ENCODE results near the gene CFAP70.

CFAP70 gene

GRCh38 chr10:73225518-73225917 lies 133.1 kb downstream of the CFAP70 start:
- DNase-seq (ENCODE audit: low read depth, low spot score) = no peak
- H3K27ac ChIP-seq = no peak overlapping the region

- DNase-seq (ENCODE audit: low read depth, low spot score) = no peak
- no peak overlapping the region for H3K27ac ChIP-seq
These were observed 137.7 kb downstream of the CFAP70 start for GRCh38 chr10:73220989-73221388.

DNA sequence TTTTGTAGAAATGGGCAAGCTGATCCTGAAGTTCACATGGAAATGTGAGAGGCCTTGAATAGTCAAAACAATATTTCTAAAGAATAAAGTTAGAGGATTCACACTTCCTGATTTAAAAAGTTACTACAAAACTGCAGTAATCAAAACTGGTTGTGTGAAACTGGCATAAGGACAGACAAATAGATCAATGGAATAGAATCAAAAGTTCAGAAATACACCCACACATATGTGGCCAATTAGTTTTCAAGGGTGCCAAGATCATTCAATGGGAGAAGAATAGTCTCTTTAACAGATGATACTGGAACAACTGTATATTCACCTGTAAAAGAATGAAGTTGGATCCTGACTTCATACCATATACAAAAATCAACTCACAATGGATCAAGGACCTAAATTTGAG lies 139.3 kb downstream of the CFAP70 start:
- no peak overlapping the region for H3K27ac ChIP-seq
- no peak for DNase-seq (ENCODE audit: low read depth, low spot score)

- no peak for DNase-seq (ENCODE audit: low read depth, low spot score)
These were observed 140.1 kb downstream of the CFAP70 start for GRCh38 chr10:73218431-73219191.

DNA sequence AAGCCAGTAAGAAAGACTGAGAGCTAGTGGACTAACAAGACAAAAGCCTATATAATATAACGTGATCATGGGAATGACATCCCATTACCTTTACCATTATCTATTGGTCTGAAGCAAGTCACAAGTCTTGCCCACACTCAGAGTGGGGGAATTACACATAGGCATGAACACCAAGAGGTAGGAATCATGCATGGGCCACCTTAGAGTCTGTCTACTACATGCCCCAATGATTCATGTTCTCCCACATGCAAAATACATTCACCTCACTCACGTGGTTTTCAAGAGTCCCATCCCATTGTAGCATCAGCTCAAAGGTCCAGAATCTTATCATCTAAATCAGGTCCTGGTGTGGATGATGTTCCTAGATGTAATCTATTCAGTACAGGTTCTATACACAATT lies 141.0 kb downstream of the CFAP70 start:
- DNase-seq (ENCODE audit: low read depth, low spot score) = no peak

More at GRCh38 chr10:73218431-73219191, 140.1 kb downstream of the CFAP70 start:
- H3K27ac ChIP-seq = no peak overlapping the region

DNA sequence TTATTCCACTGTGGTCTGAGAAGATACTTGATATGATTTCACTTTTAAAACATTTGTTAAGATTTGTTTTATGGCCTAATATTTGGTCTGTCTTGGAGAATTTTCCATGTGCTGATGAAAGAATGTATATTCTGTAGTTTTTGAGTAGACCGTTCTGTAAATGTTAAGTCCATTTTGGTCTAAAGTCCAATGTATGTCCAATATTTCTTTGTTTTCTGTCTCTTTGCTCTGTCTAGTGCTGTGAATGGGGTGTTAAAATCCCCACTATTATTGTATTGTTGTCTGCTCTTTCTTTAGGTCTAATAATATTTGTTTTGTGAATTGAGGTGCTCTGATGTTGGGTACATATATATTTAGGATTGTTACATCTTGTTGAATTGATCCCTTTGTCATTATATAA lies 142.9 kb downstream of the CFAP70 start:
- H3K27ac ChIP-seq = no peak overlapping the region
- DNase-seq (ENCODE audit: low read depth, low spot score) = no peak

More for the DNA sequence above, 141.0 kb downstream of the CFAP70 start:
- no peak overlapping the region for H3K27ac ChIP-seq

GRCh38 chr10:73211106-73211811 lies 147.4 kb downstream of the CFAP70 start:
- no peak overlapping the region for H3K27ac ChIP-seq
- DNase-seq (ENCODE audit: low read depth, low spot score) = no peak

- DNase-seq (ENCODE audit: low read depth, low spot score) = no peak
- no peak overlapping the region for H3K27ac ChIP-seq
These were observed 148.1 kb downstream of the CFAP70 start for GRCh38 chr10:73210395-73211105.

GRCh38 chr10:73209705-73210104 lies 149.0 kb downstream of the CFAP70 start:
- peak; percentile 20 for DNase-seq (ENCODE audit: low read depth, low spot score)
- peak overlapping the region; percentile 47 for H3K27ac ChIP-seq

- no peak overlapping the region for H3K27ac ChIP-seq
- no peak for DNase-seq (ENCODE audit: low read depth, low spot score)
These were observed 150.8 kb downstream of the CFAP70 start for GRCh38 chr10:73207883-73208282.

- no peak overlapping the region for H3K27ac ChIP-seq
- no peak for DNase-seq (ENCODE audit: low read depth, low spot score)
These were observed 152.3 kb downstream of the CFAP70 start for GRCh38 chr10:73206385-73206784.

GRCh38 chr10:73205890-73206289 lies 152.8 kb downstream of the CFAP70 start:
- no peak overlapping the region for H3K27ac ChIP-seq
- no peak for DNase-seq (ENCODE audit: low read depth, low spot score)

- H3K27ac ChIP-seq = no peak overlapping the region
- DNase-seq (ENCODE audit: low read depth, low spot score) = no peak
These were observed 153.6 kb downstream of the CFAP70 start for GRCh38 chr10:73205081-73205480.
